Measurements from ENCODE around the gene CRELD2.

GRCh38 chr22:49916831-49917230 is 1.6 kb upstream of the CRELD2 start:
- TF ChIP-seq POLR2A (IDR thresholded peaks at IDR 0.05) = no peak
- TF ChIP-seq CTCF (IDR thresholded peaks at IDR 0.05 in 4 of 5, conservative IDR thresholded peaks at IDR 0.05 in 1 of 5) = no peak

All from gastrocnemius medialis (tissue), 4 donors.